Measurements from ENCODE around the gene GATD1. TPM values are rescaled to one million over a fixed set of nuclear protein-coding genes. Genes with fewer than 3 reads are reported as not detected.

Gene GATD1
- total RNA-seq, 1 experiment from 2014 or later: 83.3 TPM

GRCh38 chr11:729492-730074 lies 47.7 kb downstream of the GATD1 start:
- Mint-ChIP-seq H3K36me3 (ENCODE audit: insufficient read depth, unreplicated experiment) (peaks cover 48% of the 10 kb centered on the region), H3K27ac (ENCODE audit: unreplicated experiment) (peak overlapping the region; percentile 60), H3K9me3 (ENCODE audit: low read depth, unreplicated experiment) (no peaks in the 10 kb centered on the region), H3K27me3 (ENCODE audit: unreplicated experiment) (no peaks in the 10 kb centered on the region), H3K4me1 (ENCODE audit: low read depth, unreplicated experiment) (peaks cover 8% of the 10 kb centered on the region), H3K4me3 (ENCODE audit: low read depth, unreplicated experiment) (no peak overlapping the region)
- TF ChIP-seq CTCF (IDR thresholded peaks at IDR 0.05; ENCODE audit: unreplicated experiment): no peak
- intact Hi-C loops (cut with micrococcal nuclease; ENCODE audit: unreplicated experiment): loop anchor here (10.0 kb wide), 1 partner anchor 175 kb away; no protein-coding TSS in a partner anchor
- no peak for DNase-seq
- CTCF ChIA-PET: interaction anchor here (0.6 kb wide), 1 partner anchor 25 kb away, joined by 4 read pairs; no protein-coding TSS in a partner anchor
- BruUV-seq (replicated peaks): no TSS peak

- Mint-ChIP-seq H3K4me1 (ENCODE audit: low read depth, unreplicated experiment) (peaks cover 8% of the 10 kb centered on the region), H3K27ac (ENCODE audit: unreplicated experiment) (peak overlapping the region; percentile 15), H3K9me3 (ENCODE audit: low read depth, unreplicated experiment) (no peaks in the 10 kb centered on the region), H3K27me3 (ENCODE audit: unreplicated experiment) (no peaks in the 10 kb centered on the region), H3K36me3 (ENCODE audit: insufficient read depth, unreplicated experiment) (peaks cover 54% of the 10 kb centered on the region), H3K4me3 (ENCODE audit: low read depth, unreplicated experiment) (no peak overlapping the region)
- no peak for TF ChIP-seq CTCF (IDR thresholded peaks at IDR 0.05; ENCODE audit: unreplicated experiment)
- CTCF ChIA-PET: interaction anchor here (0.6 to 1.8 kb wide), 7 partner anchors 17 to 174 kb away, joined by 3 to 11 read pairs (median 4); partner anchors contain the start of genes DEAF1 and TMEM80
- BruUV-seq (replicated peaks): no TSS peak
- no peak for DNase-seq
- intact Hi-C loops (cut with micrococcal nuclease; ENCODE audit: unreplicated experiment): loop anchor here (10.0 kb wide), 1 partner anchor 174 kb away; no protein-coding TSS in a partner anchor
Measured at GRCh38 chr11:728901-729491, 48.3 kb downstream of the GATD1 start.

- Mint-ChIP-seq H3K36me3 (ENCODE audit: insufficient read depth, unreplicated experiment) (peaks cover 63% of the 10 kb centered on the region), H3K4me1 (ENCODE audit: low read depth, unreplicated experiment) (peaks cover 8% of the 10 kb centered on the region), H3K4me3 (ENCODE audit: low read depth, unreplicated experiment) (no peak overlapping the region), H3K27me3 (ENCODE audit: unreplicated experiment) (no peaks in the 10 kb centered on the region), H3K27ac (ENCODE audit: unreplicated experiment) (peak overlapping the region; percentile 33), H3K9me3 (ENCODE audit: low read depth, unreplicated experiment) (no peaks in the 10 kb centered on the region)
- intact Hi-C loops (cut with micrococcal nuclease; ENCODE audit: unreplicated experiment): loop anchor here (10.0 kb wide), 1 partner anchor 173 kb away; no protein-coding TSS in a partner anchor
- TF ChIP-seq CTCF (IDR thresholded peaks at IDR 0.05; ENCODE audit: unreplicated experiment): peak; percentile 97
- no TSS peak for BruUV-seq (replicated peaks)
- DNase-seq: peak; percentile 95
- CTCF ChIA-PET: interaction anchor here (1.0 to 1.8 kb wide), 6 partner anchors 18 to 173 kb away, joined by 3 to 11 read pairs (median 4); partner anchors contain the start of genes DEAF1 and TMEM80
Measured at GRCh38 chr11:727859-728748, 49.2 kb downstream of the GATD1 start.

- intact Hi-C loops (cut with micrococcal nuclease; ENCODE audit: unreplicated experiment): loop anchor here (10.0 kb wide), 1 partner anchor 172 kb away; no protein-coding TSS in a partner anchor
- Mint-ChIP-seq H3K36me3 (ENCODE audit: insufficient read depth, unreplicated experiment) (peaks cover 61% of the 10 kb centered on the region), H3K27ac (ENCODE audit: unreplicated experiment) (peak overlapping the region; percentile 33), H3K27me3 (ENCODE audit: unreplicated experiment) (no peaks in the 10 kb centered on the region), H3K4me3 (ENCODE audit: low read depth, unreplicated experiment) (no peak overlapping the region), H3K9me3 (ENCODE audit: low read depth, unreplicated experiment) (no peaks in the 10 kb centered on the region), H3K4me1 (ENCODE audit: low read depth, unreplicated experiment) (peaks cover 8% of the 10 kb centered on the region)
- BruUV-seq (replicated peaks): no TSS peak
- DNase-seq: no peak
- CTCF ChIA-PET: interaction anchor here (1.4 to 1.8 kb wide), 5 partner anchors 19 to 172 kb away, joined by 3 to 11 read pairs (median 5); partner anchors contain the start of genes DEAF1 and TMEM80
- TF ChIP-seq CTCF (IDR thresholded peaks at IDR 0.05; ENCODE audit: unreplicated experiment): no peak
Measured at GRCh38 chr11:727281-727701, 50.0 kb downstream of the GATD1 start.

Data from Calu3 (cell line).